H9 (cell line): Measurements from ENCODE around the gene CLBA1. TPM values are rescaled to one million over a fixed set of nuclear protein-coding genes. Genes with fewer than 3 reads are reported as not detected.
"Not testable (repeated sequence)": the region's sequence is repeated elsewhere in the genome, so short reads cannot be mapped to it uniquely, and the experiment has no call there.

Source experiments
- DNase-seq: peaks from one replicate; pipeline ENCODE4 v3.0.0-alpha.2; 2017
- H2AFZ ChIP-seq: one replicate; pipeline ENCODE4 v1.6.1; 2013; ENCODE audit warnings: mild to moderate bottlenecking, low read length, control low read depth, moderate library complexity
- H2AK5ac ChIP-seq: 2 replicates; pipeline ENCODE4 v1.6.1; 2013; ENCODE audit warnings: low read length, control low read depth, mixed read lengths; ENCODE audit not compliant: insufficient read length
- H2BK120ac ChIP-seq: one replicate; pipeline ENCODE4 v1.6.1; 2013; ENCODE audit warnings: low read depth, mild to moderate bottlenecking, low read length, control low read depth, inconsistent platforms; ENCODE audit not compliant: poor library complexity, severe bottlenecking
- H2BK12ac ChIP-seq: 2 replicates; pipeline ENCODE4 v1.6.1; 2013; ENCODE audit warnings: low read length, control low read depth, mixed read lengths, low read depth; ENCODE audit not compliant: insufficient read length
- H2BK15ac ChIP-seq: 2 replicates; pipeline ENCODE4 v1.6.1; 2013; ENCODE audit warnings: low read depth, low read length, control low read depth
- H2BK20ac ChIP-seq: one replicate; pipeline ENCODE4 v1.6.1; 2013; ENCODE audit warnings: low read depth, mild to moderate bottlenecking, low read length, control low read depth, inconsistent platforms; ENCODE audit not compliant: poor library complexity, severe bottlenecking
- H2BK5ac ChIP-seq: 2 replicates; pipeline ENCODE4 v1.6.1; 2013; ENCODE audit warnings: low read length, control low read depth, mixed read lengths; ENCODE audit not compliant: insufficient read length
- H3K14ac ChIP-seq: 2 replicates; pipeline ENCODE4 v1.6.1; 2013; ENCODE audit warnings: low read length, control low read depth; ENCODE audit not compliant: insufficient read depth
- H3K18ac ChIP-seq: 2 replicates; pipeline ENCODE4 v1.6.1; 2013; ENCODE audit warnings: low read depth, mild to moderate bottlenecking, mixed read lengths, low read length, control low read depth; ENCODE audit not compliant: insufficient read length
- H3K23ac ChIP-seq: 2 replicates; pipeline ENCODE4 v1.6.1; 2013; ENCODE audit warnings: low read length, control low read depth, mixed read lengths, low read depth; ENCODE audit not compliant: insufficient read length
- H3K23me2 ChIP-seq: 2 replicates; pipeline ENCODE4 v1.6.1; 2013; ENCODE audit warnings: low read depth, mild to moderate bottlenecking, mixed read lengths, low read length, control low read depth; ENCODE audit not compliant: insufficient read length, poor library complexity, severe bottlenecking
- H3K27ac ChIP-seq: 2 replicates; pipeline ENCODE4 v1.5.1; 2013; ENCODE audit warnings: low read length, control low read depth, mixed read lengths, low read depth; ENCODE audit not compliant: insufficient read length
- H3K27me3 ChIP-seq: 2 replicates; pipeline ENCODE4 v1.6.1; 2013; ENCODE audit warnings: low read length, control low read depth, inconsistent platforms; ENCODE audit not compliant: insufficient read depth
- H3K4ac ChIP-seq: 2 replicates; pipeline ENCODE4 v1.6.1; 2013; ENCODE audit warnings: low read depth, mild to moderate bottlenecking, control low read depth, inconsistent platforms, low read length, moderate library complexity
- H3K4me1 ChIP-seq: 2 replicates; pipeline ENCODE4 v1.6.1; 2013; ENCODE audit warnings: low read length, control low read depth, inconsistent platforms; ENCODE audit not compliant: insufficient read depth
- H3K4me2 ChIP-seq: 2 replicates; pipeline ENCODE4 v1.6.1; 2013; ENCODE audit warnings: low read length, control low read depth, mixed read lengths; ENCODE audit not compliant: insufficient read length, insufficient read depth
- H3K56ac ChIP-seq: 2 replicates; pipeline ENCODE4 v1.6.1; 2013; ENCODE audit warnings: low read depth, mild to moderate bottlenecking, mixed read lengths, low read length, control low read depth; ENCODE audit not compliant: insufficient read length
- H3K79me1 ChIP-seq: 2 replicates; pipeline ENCODE4 v1.6.1; 2013; ENCODE audit warnings: low read depth, mild to moderate bottlenecking, moderate library complexity, low read length, control low read depth, inconsistent platforms; ENCODE audit not compliant: insufficient read depth, poor library complexity, severe bottlenecking
- H3K79me2 ChIP-seq: 2 replicates; pipeline ENCODE4 v1.6.1; 2013; ENCODE audit warnings: low read length, control low read depth, inconsistent platforms; ENCODE audit not compliant: insufficient read depth
- H3K9ac ChIP-seq: 2 replicates; pipeline ENCODE4 v1.6.1; 2013; ENCODE audit warnings: low read length, control low read depth, mixed read lengths; ENCODE audit not compliant: insufficient read length; ENCODE audit errors: extremely low read depth
- H3K9me3 ChIP-seq: one replicate; pipeline ENCODE4 v1.6.1; 2013; ENCODE audit warnings: low read depth, low read length, inconsistent platforms; ENCODE audit not compliant: control insufficient read depth
- H3T11ph ChIP-seq: one replicate; pipeline ENCODE4 v1.6.1; 2013; ENCODE audit warnings: mild to moderate bottlenecking, low read length, control low read depth, inconsistent platforms
- H4K20me1 ChIP-seq: one replicate; pipeline ENCODE4 v1.6.1; 2013; ENCODE audit not compliant: control insufficient read depth, insufficient read length, insufficient read depth
- H4K5ac ChIP-seq: 2 replicates; pipeline ENCODE4 v1.6.1; 2013; ENCODE audit warnings: low read depth, mild to moderate bottlenecking, mixed read lengths, low read length, control low read depth; ENCODE audit not compliant: insufficient read length
- H4K8ac ChIP-seq: replicated peaks from 2 replicates; pipeline ENCODE4 v1.6.1; 2013; ENCODE audit warnings: low read length, control low read depth, mixed read lengths, low read depth; ENCODE audit not compliant: insufficient read length
- H4K91ac ChIP-seq: 2 replicates; pipeline ENCODE4 v1.6.1; 2013; ENCODE audit warnings: low read depth, mild to moderate bottlenecking, moderate library complexity, mixed read lengths, low read length, control low read depth; ENCODE audit not compliant: insufficient read length
- H3K27ac Mint-ChIP-seq, 3 experiments: 2 replicates in 2 of 3; 3 replicates in 1 of 3; pipeline ENCODE4 v1.8.0; 2020 to 2021; ENCODE audit warnings: mixed read lengths in 3 of 3, mild to moderate bottlenecking in 1 of 3, moderate library complexity in 1 of 3
- H3K27me3 Mint-ChIP-seq: 2 replicates; pipeline ENCODE4 v1.8.0; 2021; ENCODE audit warnings: low read depth, mild to moderate bottlenecking, moderate library complexity, mixed read lengths
- H3K36me3 Mint-ChIP-seq, 3 experiments: 2 replicates in 2 of 3; 3 replicates in 1 of 3; pipeline ENCODE4 v1.8.0; 2020 to 2021; ENCODE audit warnings: low read depth in 3 of 3, mixed read lengths in 3 of 3; ENCODE audit not compliant: insufficient read depth in 1 of 3
- H3K4me1 Mint-ChIP-seq, 2 experiments: 2 replicates each; pipeline ENCODE4 v1.8.0; 2020; ENCODE audit warnings: mixed read lengths in 2 of 2
- H3K4me3 Mint-ChIP-seq, 2 experiments: 2 replicates in 1 of 2; 3 replicates in 1 of 2; pipeline ENCODE4 v1.8.0; 2020 to 2021; ENCODE audit warnings: mild to moderate bottlenecking in 2 of 2, mixed read lengths in 2 of 2, moderate library complexity in 1 of 2
- H3K9me3 Mint-ChIP-seq, 2 experiments: 2 replicates in 1 of 2; 3 replicates in 1 of 2; pipeline ENCODE4 v1.8.0; 2020; ENCODE audit warnings: mild to moderate bottlenecking in 2 of 2, mixed read lengths in 2 of 2, moderate library complexity in 1 of 2
- WGBS: extraction: QIAGEN DNeasy Blood & Tissue Kit; methylation state at CpG from one replicate; pipeline ENCODE4 v1.1.7; 2013; ENCODE audit warnings: missing lambda C conversion rate, low lambda C conversion rate, mixed read lengths; ENCODE audit not compliant: insufficient read length; ENCODE audit errors: extremely low coverage; 5-methylcytosine and 5-hydroxymethylcytosine counted together
- total RNA-seq: library from RNA; stranded (reverse); gene quantifications from 2 replicates; pipeline ENCODE4 v1.2.1, GENCODE V29; 2021
- TF ChIP-seq, protein P1 (sequence below): fragments of 200-600 bp; sonication (generic); conservative IDR thresholded peaks from 3 replicates; pipeline ENCODE4 v1.8.0; 2021; ENCODE audit warnings: antibody characterized with exemption, mild to moderate bottlenecking

Gene CLBA1
- total RNA-seq, 1 experiment from 2014 or later, result 2.4 TPM

GRCh38 chr14:104950021-104950420 is 35.6 kb upstream of the CLBA1 start:
- H3K56ac ChIP-seq, result no peak overlapping the region
- H3K27ac ChIP-seq, result no peak overlapping the region
- H3K4ac ChIP-seq, result no peak overlapping the region
- no peak overlapping the region for H2BK5ac ChIP-seq
- no CpG with 5 or more reads among the region's 17 CpGs for WGBS
- Mint-ChIP-seq H3K27me3 (peaks cover 6% of the 10 kb centered on the region; the same call in 1 of the 2 replicates), H3K27ac (no peak overlapping the region), H3K9me3 (peaks cover 0 to 33% of the 10 kb centered on the region in 2 experiments; a peak in 2 of 5 replicates), H3K4me1 (no peaks in the 10 kb centered on the region), H3K36me3 (no peaks in the 10 kb centered on the region; a peak in 1 of 7 replicates), H3K4me3 (no peak overlapping the region)
- no peak overlapping the region for H2BK120ac ChIP-seq
- H3K9ac ChIP-seq, result no peak overlapping the region
- H3T11ph ChIP-seq, result no peak overlapping the region
- H3K27me3 ChIP-seq, result no peaks in the 10 kb centered on the region
- H3K23ac ChIP-seq, result no peak overlapping the region
- no peak overlapping the region for H2AK5ac ChIP-seq
- H3K23me2 ChIP-seq, result no peaks in the 10 kb centered on the region
- H3K4me2 ChIP-seq, result no peak overlapping the region
- H3K18ac ChIP-seq, result no peak overlapping the region
- H3K79me1 ChIP-seq, result no peaks in the 10 kb centered on the region
- TF ChIP-seq, protein P1, sequence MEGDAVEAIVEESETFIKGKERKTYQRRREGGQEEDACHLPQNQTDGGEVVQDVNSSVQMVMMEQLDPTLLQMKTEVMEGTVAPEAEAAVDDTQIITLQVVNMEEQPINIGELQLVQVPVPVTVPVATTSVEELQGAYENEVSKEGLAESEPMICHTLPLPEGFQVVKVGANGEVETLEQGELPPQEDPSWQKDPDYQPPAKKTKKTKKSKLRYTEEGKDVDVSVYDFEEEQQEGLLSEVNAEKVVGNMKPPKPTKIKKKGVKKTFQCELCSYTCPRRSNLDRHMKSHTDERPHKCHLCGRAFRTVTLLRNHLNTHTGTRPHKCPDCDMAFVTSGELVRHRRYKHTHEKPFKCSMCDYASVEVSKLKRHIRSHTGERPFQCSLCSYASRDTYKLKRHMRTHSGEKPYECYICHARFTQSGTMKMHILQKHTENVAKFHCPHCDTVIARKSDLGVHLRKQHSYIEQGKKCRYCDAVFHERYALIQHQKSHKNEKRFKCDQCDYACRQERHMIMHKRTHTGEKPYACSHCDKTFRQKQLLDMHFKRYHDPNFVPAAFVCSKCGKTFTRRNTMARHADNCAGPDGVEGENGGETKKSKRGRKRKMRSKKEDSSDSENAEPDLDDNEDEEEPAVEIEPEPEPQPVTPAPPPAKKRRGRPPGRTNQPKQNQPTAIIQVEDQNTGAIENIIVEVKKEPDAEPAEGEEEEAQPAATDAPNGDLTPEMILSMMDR, result no peak
- DNase-seq, result no peak
- no peak overlapping the region for H2AFZ ChIP-seq
- H4K5ac ChIP-seq, result no peak overlapping the region
- H4K20me1 ChIP-seq, result no peaks in the 10 kb centered on the region
- H3K9me3 ChIP-seq, result no peaks in the 10 kb centered on the region
- no peak overlapping the region for H2BK20ac ChIP-seq
- H2BK15ac ChIP-seq, result no peak overlapping the region
- H3K79me2 ChIP-seq, result no peaks in the 10 kb centered on the region
- no peak overlapping the region for H4K91ac ChIP-seq
- H3K14ac ChIP-seq, result no peak overlapping the region
- no peak overlapping the region for H4K8ac ChIP-seq
- H2BK12ac ChIP-seq, result no peak overlapping the region
- no peaks in the 10 kb centered on the region for H3K4me1 ChIP-seq

GRCh38 chr14:104950701-104951100 is 34.9 kb upstream of the CLBA1 start:
- not testable (repeated sequence) for H3K4ac ChIP-seq, H2BK12ac ChIP-seq, H3K27ac ChIP-seq, H3T11ph ChIP-seq, H3K36me3 Mint-ChIP-seq, H3K14ac ChIP-seq, H3K56ac ChIP-seq, H4K5ac ChIP-seq, H3K4me1 Mint-ChIP-seq, H2AFZ ChIP-seq, H3K23me2 ChIP-seq, H3K27me3 Mint-ChIP-seq, H3K4me1 ChIP-seq, H3K27ac Mint-ChIP-seq, H2AK5ac ChIP-seq, H2BK120ac ChIP-seq, H3K23ac ChIP-seq, H2BK20ac ChIP-seq, H3K4me2 ChIP-seq, H3K27me3 ChIP-seq, H3K79me1 ChIP-seq, H3K4me3 Mint-ChIP-seq, H4K20me1 ChIP-seq, H2BK5ac ChIP-seq, H4K91ac ChIP-seq, DNase-seq, H3K9me3 ChIP-seq, H3K18ac ChIP-seq, H3K79me2 ChIP-seq, H2BK15ac ChIP-seq, H3K9ac ChIP-seq, H4K8ac ChIP-seq
- peaks cover 0 to 30% of the 10 kb centered on the region in 2 experiments; a peak in 2 of 5 replicates for H3K9me3 Mint-ChIP-seq
- no CpG with 5 or more reads among the region's 15 CpGs for WGBS
